K562 (cell line): Measurements from ENCODE around the gene PPP1R16B. TPM values are rescaled to one million over a fixed set of nuclear protein-coding genes. Genes with fewer than 3 reads are reported as not detected.

Experiments used
- ATAC-seq: fragments of 200-7000 bp; cut with Tn5 transposase; 3 replicates; pipeline ENCODE4 v1.9.1; 2020; ENCODE audit warnings: moderate library complexity
- BruUV-seq: library from RNA; stranded (reverse); fragments of 400-500 nt; replicated peaks from 2 replicates; lab custom pipeline; 2021; lab: Mats Ljungman, UMichigan
- CTCF ChIA-PET: fragments of 300-600 bp; formaldehyde crosslinking; extraction: SDS; loops from one replicate; lab custom pipeline; 2021; ENCODE audit warnings: low intra/inter-chr PET ratio; lab: Yijun Ruan, JAX
- POLR2A ChIA-PET: fragments of 300-600, 350-650 bp; sonication (Branson Sonifier 250); formaldehyde crosslinking; extraction: SDS; loops from one replicate; lab custom pipeline; 2021; ENCODE audit warnings: antibody characterized with exemption, inconsistent platforms; lab: Yijun Ruan, JAX
- DNase-seq, 4 experiments: peaks; one replicate each; pipeline versions ENCODE4 v3.0.0 to v3.0.0-alpha.2; 2011 to 2018; ENCODE audit warnings: low spot score in 3 of 4, mixed read lengths in 3 of 4; ENCODE audit errors: extremely low read depth in 1 of 4
- FAIRE-seq: peaks from 2 replicates; lab custom pipeline; 2011; peaks lifted over from hg19 to GRCh38; lab: Jason Lieb, UNC
- H2AFZ ChIP-seq: 2 replicates; pipeline ENCODE4 v1.6.0; 2011; ENCODE audit warnings: low read depth, low read length, control low read depth, inconsistent platforms
- H3K27ac ChIP-seq: fragments of 200-600 bp; 3 replicates; pipeline ENCODE4 v1.8.0; 2011; ENCODE audit warnings: low read depth, mild to moderate bottlenecking, control low read depth, inconsistent platforms, low read length, moderate library complexity, mixed read lengths; ENCODE audit errors: extremely low read depth
- H3K27me3 ChIP-seq, 2 experiments: fragments of 300-600 bp in 1 of 2; 2 replicates in 1 of 2; 3 replicates in 1 of 2; pipeline versions ENCODE4 v1.6.0 to v1.8.0; 2011; ENCODE audit warnings: inconsistent platforms in 2 of 2, low read length in 2 of 2, mild to moderate bottlenecking in 1 of 2, mixed read lengths in 1 of 2, moderate library complexity in 1 of 2; ENCODE audit not compliant: control insufficient read depth in 2 of 2, insufficient read depth in 2 of 2
- H3K36me3 ChIP-seq: fragments of 300-600 bp; 3 replicates; pipeline ENCODE4 v1.8.0; 2011; ENCODE audit warnings: mild to moderate bottlenecking, low read length, inconsistent platforms; ENCODE audit not compliant: control insufficient read depth, insufficient read depth
- H3K4me1 ChIP-seq, 2 experiments: fragments of 200-600 bp in 1 of 2; replicated peaks in 1 of 2; 2 replicates in 1 of 2; 3 replicates in 1 of 2; pipeline versions ENCODE4 v1.5.1 to v1.8.0; 2011; ENCODE audit warnings: inconsistent platforms in 2 of 2, low read length in 2 of 2, mild to moderate bottlenecking in 1 of 2, mixed read lengths in 1 of 2, moderate library complexity in 1 of 2; ENCODE audit not compliant: control insufficient read depth in 2 of 2, insufficient read depth in 2 of 2
- H3K4me2 ChIP-seq: 2 replicates; pipeline ENCODE4 v1.6.1; 2011; ENCODE audit warnings: low read length, control low read depth, inconsistent platforms, mixed read lengths; ENCODE audit not compliant: insufficient read depth
- H3K4me3 ChIP-seq: fragments of 200-600 bp; sonication (generic), shearing (Covaris generic); 2 replicates; pipeline ENCODE4 v1.5.1; 2016; ENCODE audit warnings: control low read depth, inconsistent platforms
- H3K79me2 ChIP-seq: fragments of 200-600 bp; 3 replicates; pipeline ENCODE4 v1.8.0; 2011; ENCODE audit warnings: low read length, inconsistent platforms; ENCODE audit not compliant: control insufficient read depth, insufficient read depth
- H3K9ac ChIP-seq, 2 experiments: 2 replicates each; pipeline versions ENCODE4 v1.6.0 to v1.6.1; 2011; ENCODE audit warnings: low read depth in 2 of 2, low read length in 2 of 2, control low read depth in 1 of 2, inconsistent platforms in 1 of 2, mild to moderate bottlenecking in 1 of 2, mixed read lengths in 1 of 2; ENCODE audit not compliant: insufficient read depth in 1 of 2
- H3K9me1 ChIP-seq: one replicate; pipeline ENCODE4 v1.6.0; 2011; ENCODE audit warnings: inconsistent platforms, mild to moderate bottlenecking, low read length, moderate library complexity; ENCODE audit not compliant: control insufficient read depth, insufficient read depth
- H3K9me3 ChIP-seq: replicated peaks from 2 replicates; pipeline ENCODE4 v1.5.1; 2011; ENCODE audit warnings: low read depth, low read length, inconsistent platforms; ENCODE audit not compliant: control insufficient read depth, insufficient read depth
- H4K20me1 ChIP-seq: replicated peaks from 2 replicates; pipeline ENCODE4 v1.6.1; 2011; ENCODE audit warnings: low read length, inconsistent platforms, mixed read lengths; ENCODE audit not compliant: control insufficient read depth, insufficient read depth
- NR4A1 ChIP-seq, 2 experiments: fragments of 250-450 bp in 1 of 2; fragments of 450-650 bp in 1 of 2; sonication (Bioruptor Pico) in 1 of 2; IDR thresholded peaks; 2 replicates each; pipeline versions ENCODE4 v1.4.0 to v1.6.1; 2016 to 2020; ENCODE audit warnings: mild to moderate bottlenecking in 2 of 2, missing compliant biosample characterization in 1 of 2, missing genetic modification characterization in 1 of 2, moderate library complexity in 1 of 2
- YY1 ChIP-seq, 3 experiments: IDR thresholded peaks; 2 replicates each; pipeline ENCODE4 v1.6.1; 2011; ENCODE audit warnings: low read length in 2 of 3, mild to moderate bottlenecking in 2 of 3, moderate library complexity in 2 of 3, borderline replicate concordance in 1 of 3, control low read depth in 1 of 3, low read depth in 1 of 3; ENCODE audit not compliant: insufficient read depth in 3 of 3, insufficient replicate concordance in 2 of 3, control insufficient read depth in 1 of 3, insufficient read length in 1 of 3; ENCODE audit errors: extremely low read depth in 1 of 3
- WGBS: fragments of 100-300 bp; shearing (Covaris generic); methylation state at CpG from one replicate; pipeline ENCODE4 v1.1.6; 2016; ENCODE audit warnings: low coverage, mixed read lengths; ENCODE audit not compliant: insufficient coverage; ENCODE audit errors: missing lambda C conversion rate; 5-methylcytosine and 5-hydroxymethylcytosine counted together
- in situ Hi-C: fragments of 300-500 bp; cut with MboI; formaldehyde crosslinking; loops from 4 replicates; pipeline ENCODE4 v1.15.0; 2018; ENCODE audit warnings: inconsistent platforms, mixed read lengths
- intact Hi-C: fragments of 100-400 bp; cut with micrococcal nuclease; formaldehyde crosslinking; loops from 2 replicates; pipeline ENCODE4 v1.14.2; 2022
- polyA plus RNA-seq, 8 experiments: library from polyadenylated mRNA; depleted of rRNA in 4 of 8; stranded (reverse) in 5 of 8; unstranded in 3 of 8; fragments of >200 nt; fragmentation: Nextera tagmentation in 2 of 8; fragmentation: Illumina TruSeq in 1 of 8; extraction: Ambion mirVana in 2 of 8; extraction: Trizol in 1 of 8; gene quantifications; 2 replicates each; pipeline versions ENCODE4 v1.2.1 to v1.2.3, GENCODE V29; 2011 to 2014; ENCODE audit warnings: inconsistent platforms in 1 of 8, missing spikeins in 1 of 8
- total RNA-seq, 7 experiments: library from RNA; depleted of rRNA in 6 of 7; stranded (reverse); fragments of >200 nt in 6 of 7; fragmentation: Illumina TruSeq in 2 of 7; extraction: Trizol in 2 of 7; gene quantifications; 2 replicates each; pipeline versions ENCODE4 v1.2.1 to v1.2.3, GENCODE V29; 2011 to 2021; ENCODE audit warnings: low replicate concordance in 1 of 7
- TF ChIP-seq, protein P1 (sequence below), 3 experiments: fragments of 200-800 bp in 1 of 3; sonication (Bioruptor generic) in 1 of 3; sonication (generic) in 1 of 3; formaldehyde crosslinking in 1 of 3; IDR thresholded peaks; 2 replicates each; pipeline versions ENCODE4 v1.6.1 to v1.8.0; 2016 to 2022; ENCODE audit warnings: mild to moderate bottlenecking in 2 of 3, missing compliant biosample characterization in 2 of 3, missing genetic modification characterization in 2 of 3, missing genetic modification reagents in 1 of 3

The PPP1R16B gene
- total and polyA plus RNA-seq, 9 of the 15 experiments (the other 6 are each of a cell fraction or from before 2014, with no cell fraction given) = 1.5 to 11.5 (median 6.8) TPM

DNA sequence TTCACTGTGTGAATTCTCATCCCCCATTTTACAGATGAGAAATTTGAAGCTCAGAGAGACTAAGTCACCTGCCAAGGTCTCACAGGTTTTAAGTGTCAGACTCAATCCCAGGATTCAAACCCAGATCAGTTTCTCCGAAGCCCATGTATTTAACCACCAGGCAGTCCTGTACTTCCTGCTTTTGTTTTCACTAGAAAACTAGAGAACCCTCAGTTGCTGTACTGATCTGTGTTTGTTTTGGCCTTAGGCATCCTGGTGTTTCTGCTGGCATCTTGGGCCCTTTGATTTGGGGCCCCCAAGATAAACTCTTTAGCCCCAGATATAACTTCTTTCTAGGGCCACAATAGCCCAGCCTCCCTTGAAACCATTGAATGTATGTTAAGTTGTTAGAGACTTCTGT, 36.5 kb downstream of the PPP1R16B start (continued):
- TF ChIP-seq, protein P1, sequence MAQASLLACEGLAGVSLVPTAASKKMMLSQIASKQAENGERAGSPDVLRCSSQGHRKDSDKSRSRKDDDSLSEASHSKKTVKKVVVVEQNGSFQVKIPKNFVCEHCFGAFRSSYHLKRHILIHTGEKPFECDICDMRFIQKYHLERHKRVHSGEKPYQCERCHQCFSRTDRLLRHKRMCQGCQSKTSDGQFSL (CRISPR knock-in tag; IDR thresholded peaks at IDR 0.05) = no peak
- TF ChIP-seq, protein P1 (tag; IDR thresholded peaks at IDR 0.05) = no peak

DNA sequence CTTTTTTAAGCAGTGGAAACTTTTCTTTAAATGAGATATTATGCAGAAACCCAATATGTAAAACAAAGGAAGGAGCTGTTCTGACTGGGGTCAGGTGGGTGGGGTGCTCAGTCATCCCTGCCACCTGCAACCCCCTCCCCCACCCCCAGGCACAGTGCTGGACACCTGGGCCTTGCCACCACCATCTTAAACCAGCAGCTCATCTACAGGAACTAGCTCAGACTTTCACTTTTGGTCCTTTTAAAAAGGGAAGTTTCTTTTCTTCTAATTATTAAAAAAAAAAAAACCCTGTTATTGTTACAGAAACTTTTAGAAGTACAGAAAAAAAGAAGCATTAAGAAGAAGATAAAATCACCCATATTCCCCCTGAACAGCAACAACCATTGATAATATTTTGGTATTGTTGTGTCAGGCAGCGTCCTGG, 37.1 kb downstream of the PPP1R16B start:
- Histone ChIP-seq H4K20me1 (0 out of 2 replicates have a peak, but pooled peaks cover 4% of the 10 kb centered on the region), H3K27me3 (no peaks in the 10 kb centered on the region), H3K36me3 (no peaks in the 10 kb centered on the region), H2AFZ (no peak overlapping the region), H3K9me1 (no peaks in the 10 kb centered on the region), H3K4me1 (peaks cover 12 to 19% of the 10 kb centered on the region in 2 experiments; a peak in 4 of 5 replicates), H3K27ac (no peak overlapping the region), H3K79me2 (no peaks in the 10 kb centered on the region), H3K9me3 (no peaks in the 10 kb centered on the region), H3K4me2 (no peak overlapping the region), H3K4me3 (no peak overlapping the region), H3K9ac (0 out of 4 replicates have a peak overlapping the region, but pooled peaks of 1 of the 2 experiments have one; percentile 69)
- no peak for TF ChIP-seq NR4A1 (CRISPR knock-in tag; IDR thresholded peaks at IDR 0.05)
- no peak for TF ChIP-seq NR4A1 (tag; IDR thresholded peaks at IDR 0.05)
- peak in 1 of 3 experiments; percentile 24 for TF ChIP-seq YY1 (IDR thresholded peaks at IDR 0.05; ENCODE audit: borderline replicate concordance in 1 of 3, control insufficient read depth in 1 of 3, extremely low read depth in 1 of 3, insufficient read depth in 3 of 3, insufficient read length in 1 of 3, insufficient replicate concordance in 2 of 3, low read depth in 1 of 3, low read length in 2 of 3)
- ATAC-seq (no peak), FAIRE-seq (no peak), DNase-seq (no peak)
- in situ Hi-C loops = no loop called here
- ChIA-PET POLR2A (no interaction called here), CTCF (no interaction called here)
- 7% methylated on average over 1 of the region's 1 CpG for WGBS
- intact Hi-C loops = no loop called here
- BruUV-seq = no TSS peak
